ENCODE measurements around the gene CST7.

- TF ChIP-seq CTCF (IDR thresholded peaks at IDR 0.05 in 2 of 3, conservative IDR thresholded peaks at IDR 0.05 in 1 of 3; ENCODE audit: borderline replicate concordance in 1 of 3, insufficient read depth in 1 of 3, low read depth in 2 of 3, low read length in 2 of 3) (no peak), ELF1 (IDR thresholded peaks at IDR 0.05; ENCODE audit: borderline replicate concordance, low read depth) (no peak), JUND (IDR thresholded peaks at IDR 0.05) (no peak), POLR2A (IDR thresholded peaks at IDR 0.05; ENCODE audit: borderline replicate concordance, extremely low read depth, insufficient read depth, insufficient read length) (no peak), ZFX (IDR thresholded peaks at IDR 0.05) (no peak), YY1 (IDR thresholded peaks at IDR 0.05; ENCODE audit: extremely low read depth, insufficient replicate concordance, low read depth, low read length) (no peak), ZNF274 (IDR thresholded peaks at IDR 0.05; ENCODE audit: low read depth, low read length) (no peak), FOSL1 (IDR thresholded peaks at IDR 0.05; ENCODE audit: low read depth) (no peak), SP1 (IDR thresholded peaks at IDR 0.05; ENCODE audit: low read depth) (no peak), ZBTB33 (IDR thresholded peaks at IDR 0.05; ENCODE audit: extremely low read depth, insufficient replicate concordance, low read length) (no peak), EZH2phosphoT487 (IDR thresholded peaks at IDR 0.05; ENCODE audit: borderline replicate concordance) (no peak), EZH2 (IDR thresholded peaks at IDR 0.05) (no peak), POLR2AphosphoS5 (IDR thresholded peaks at IDR 0.05; ENCODE audit: low read depth, low read length) (no peak)
These were observed 14.9 kb upstream of the CST7 start for GRCh38 chr20:24934101-24934661.
